Body of pancreas (tissue), 4 donors: ENCODE results near the gene SH2B3. TPM values are rescaled to one million over a fixed set of nuclear protein-coding genes. Genes with fewer than 3 reads are reported as not detected.

Experiments
- ATAC-seq: fragments of 150-250 bp; one replicate; pipeline ENCODE4 v1.9.1; 2016
- DNase-seq, 4 donors: peaks; one replicate each; pipeline ENCODE4 v3.0.0-alpha.2; 2019
- H3K27ac ChIP-seq, 4 donors: fragments of 200-600 bp; sonication (generic); 1 replicate in 3 of 4; 2 replicates in 1 of 4; pipeline versions ENCODE4 v1.5.1 to v1.6.1; 2016 to 2019; ENCODE audit warnings: mild to moderate bottlenecking in 1 of 4, mixed read lengths in 1 of 4, moderate library complexity in 1 of 4
- H3K27me3 ChIP-seq, 2 donors: fragments of 200-600 bp; sonication (generic); one replicate each; pipeline ENCODE4 v1.6.0; 2016; ENCODE audit warnings: mild to moderate bottlenecking in 1 of 2
- H3K36me3 ChIP-seq, 2 donors: fragments of 200-600 bp; sonication (generic); replicated peaks in 1 of 2; 2 replicates each; pipeline ENCODE4 v1.5.1; 2016; ENCODE audit warnings: low read depth in 2 of 2; ENCODE audit not compliant: insufficient read depth in 1 of 2
- H3K4me1 ChIP-seq: fragments of 200-600 bp; sonication (generic); one replicate; pipeline ENCODE4 v1.6.0; 2016
- H3K4me3 ChIP-seq, 2 donors: fragments of 200-600 bp; sonication (generic); 1 replicate in 1 of 2; 2 replicates in 1 of 2; pipeline ENCODE4 v1.5.1; 2016 to 2019
- H3K9me3 ChIP-seq, 3 donors: fragments of 200-600 bp; sonication (generic); 1 replicate in 2 of 3; 2 replicates in 1 of 3; pipeline ENCODE4 v1.5.1; 2016
- POLR2A ChIP-seq, 3 donors: fragments of 450-650 bp; IDR thresholded peaks; one replicate each; pipeline ENCODE4 v1.6.1; 2016; ENCODE audit warnings: antibody characterized with exemption in 3 of 3, mild to moderate bottlenecking in 2 of 3
- WGBS, 2 donors: methylation state at CpG; one replicate each; pipeline ENCODE4 v1.1.5; 2017; 5-methylcytosine and 5-hydroxymethylcytosine counted together
- intact Hi-C: fragments of 100-400 bp; cut with DNase I; formaldehyde crosslinking; loops from one replicate; pipeline ENCODE4 v1.15.1; 2023
- total RNA-seq, 2 donors: library from RNA; depleted of rRNA; stranded (reverse); fragments of >200 nt; gene quantifications; one replicate each; pipeline ENCODE4 v1.1.0, GENCODE V29; 2016
- TF ChIP-seq, protein P1 (sequence below), 7 experiments: fragments of 450-650 bp in 4 of 7; fragments of 200-600 bp in 3 of 7; sonication (generic) in 3 of 7; IDR thresholded peaks; one replicate each; pipeline ENCODE4 v1.5.1; 2016 to 2019; ENCODE audit warnings: antibody characterized with exemption in 7 of 7

SH2B3 gene
- total RNA-seq, 2 donors from 2014 or later: 23.1 to 41.9 TPM

DNA sequence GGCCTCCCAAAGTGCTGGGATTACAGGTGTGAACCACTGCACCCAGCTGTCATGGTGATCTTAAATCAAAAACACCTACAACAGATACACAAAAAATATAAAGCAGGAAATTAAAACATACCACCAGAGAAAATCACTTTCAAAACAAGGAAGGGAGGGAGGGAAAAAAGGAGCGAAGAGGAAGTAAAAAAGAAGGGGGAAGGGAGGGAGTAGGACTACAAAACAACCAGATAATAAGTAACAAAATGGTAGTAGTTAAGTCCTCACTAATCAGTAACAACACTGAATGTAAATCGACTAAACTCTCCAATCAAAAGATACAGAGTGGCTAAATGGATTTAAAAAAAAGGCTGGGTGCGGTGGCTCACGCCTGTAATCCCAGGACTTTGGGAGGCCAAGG lies 89.0 kb downstream of the SH2B3 start:
- Histone ChIP-seq H3K4me1 (no peaks in the 10 kb centered on the region), H3K27ac (no peak overlapping the region), H3K4me3 (no peak overlapping the region), H3K36me3 (peaks cover 0 to 3% of the 10 kb centered on the region in 2 donors), H3K9me3 (no peaks in the 10 kb centered on the region), H3K27me3 (no peaks in the 10 kb centered on the region)
- TF ChIP-seq POLR2A (IDR thresholded peaks at IDR 0.05): no peak
- TF ChIP-seq, protein P1, sequence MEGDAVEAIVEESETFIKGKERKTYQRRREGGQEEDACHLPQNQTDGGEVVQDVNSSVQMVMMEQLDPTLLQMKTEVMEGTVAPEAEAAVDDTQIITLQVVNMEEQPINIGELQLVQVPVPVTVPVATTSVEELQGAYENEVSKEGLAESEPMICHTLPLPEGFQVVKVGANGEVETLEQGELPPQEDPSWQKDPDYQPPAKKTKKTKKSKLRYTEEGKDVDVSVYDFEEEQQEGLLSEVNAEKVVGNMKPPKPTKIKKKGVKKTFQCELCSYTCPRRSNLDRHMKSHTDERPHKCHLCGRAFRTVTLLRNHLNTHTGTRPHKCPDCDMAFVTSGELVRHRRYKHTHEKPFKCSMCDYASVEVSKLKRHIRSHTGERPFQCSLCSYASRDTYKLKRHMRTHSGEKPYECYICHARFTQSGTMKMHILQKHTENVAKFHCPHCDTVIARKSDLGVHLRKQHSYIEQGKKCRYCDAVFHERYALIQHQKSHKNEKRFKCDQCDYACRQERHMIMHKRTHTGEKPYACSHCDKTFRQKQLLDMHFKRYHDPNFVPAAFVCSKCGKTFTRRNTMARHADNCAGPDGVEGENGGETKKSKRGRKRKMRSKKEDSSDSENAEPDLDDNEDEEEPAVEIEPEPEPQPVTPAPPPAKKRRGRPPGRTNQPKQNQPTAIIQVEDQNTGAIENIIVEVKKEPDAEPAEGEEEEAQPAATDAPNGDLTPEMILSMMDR (IDR thresholded peaks at IDR 0.05): no peak
- intact Hi-C loops: no loop called here
- DNase-seq: no peak
- WGBS, 2 donors: 82 to 87% methylated on average over 4 of the region's 4 CpGs
- ATAC-seq: no peak

Other genes with a start within 250 kb of the SH2B3 start
- gene PHETA1, start 36.8 kb upstream of the SH2B3 start, total RNA-seq: 10 to 100 TPM; 20.4 to 31.4 TPM
- 10 to 100 TPM; 37.1 to 55.4 TPM for gene ATXN2, start 193.4 kb downstream of the SH2B3 start, total RNA-seq